Karpas-422 (cell line): ENCODE data around the gene OR4D5. TPM values are rescaled to one million over a fixed set of nuclear protein-coding genes. Genes with fewer than 3 reads are reported as not detected.

Source experiments
- DNase-seq: peaks from one replicate; pipeline ENCODE4 v3.0.0-alpha.2; 2015
- H2AFZ ChIP-seq: fragments of 200-600 bp; sonication (generic); 2 replicates; pipeline ENCODE4 v1.6.1; 2014; ENCODE audit warnings: antibody characterized with exemption, low read length, mixed read lengths
- H3K27ac ChIP-seq: fragments of 200-600 bp; sonication (generic); 2 replicates; pipeline ENCODE4 v1.5.1; 2014; ENCODE audit warnings: mild to moderate bottlenecking, low read length, moderate library complexity
- H3K27me3 ChIP-seq: fragments of 200-600 bp; sonication (generic); 2 replicates; pipeline ENCODE4 v1.6.1; 2014; ENCODE audit warnings: low read length, mixed read lengths
- H3K36me3 ChIP-seq: fragments of 200-600 bp; sonication (generic); 2 replicates; pipeline ENCODE4 v1.6.1; 2014; ENCODE audit warnings: low read length, mixed read lengths; ENCODE audit not compliant: insufficient read depth
- H3K4me1 ChIP-seq: fragments of 200-600 bp; sonication (generic); 2 replicates; pipeline ENCODE4 v1.6.1; 2014; ENCODE audit warnings: mild to moderate bottlenecking, low read length, mixed read lengths
- H3K4me2 ChIP-seq: fragments of 200-600 bp; sonication (generic); 2 replicates; pipeline ENCODE4 v1.6.1; 2014; ENCODE audit warnings: low read length, low read depth, mild to moderate bottlenecking; ENCODE audit not compliant: poor library complexity, severe bottlenecking
- H3K4me3 ChIP-seq: fragments of 200-600 bp; sonication (generic); 2 replicates; pipeline ENCODE4 v1.5.1; 2014; ENCODE audit warnings: mild to moderate bottlenecking, antibody characterized with exemption, low read length, mixed read lengths
- H3K79me2 ChIP-seq: fragments of 200-600 bp; sonication (generic); 2 replicates; pipeline ENCODE4 v1.6.1; 2014; ENCODE audit warnings: mild to moderate bottlenecking, low read length, mixed read lengths
- H3K9ac ChIP-seq: fragments of 200-600 bp; sonication (generic); 2 replicates; pipeline ENCODE4 v1.6.0; 2014; ENCODE audit warnings: low read length
- H3K9me2 ChIP-seq: fragments of 200-600 bp; sonication (generic), shearing (Covaris generic); replicated peaks from 2 replicates; pipeline ENCODE4 v1.6.0; 2014; ENCODE audit warnings: mild to moderate bottlenecking, low read length, moderate library complexity; ENCODE audit not compliant: insufficient read depth
- H3K9me3 ChIP-seq: fragments of 300-700, 200-600 bp; sonication (generic); 2 replicates; pipeline ENCODE4 v1.6.1; 2014; ENCODE audit warnings: low read length, mixed read lengths
- H4K20me1 ChIP-seq: fragments of 200-600 bp; sonication (generic); 2 replicates; pipeline ENCODE4 v1.6.1; 2014; ENCODE audit warnings: mild to moderate bottlenecking, antibody characterized with exemption, low read length, low read depth; ENCODE audit not compliant: insufficient read depth
- total RNA-seq: library from RNA; depleted of rRNA; stranded (reverse); fragments of >200 nt; shearing (Covaris generic); gene quantifications from 2 replicates; pipeline ENCODE4 v1.2.3, GENCODE V29; 2014; ENCODE audit warnings: low replicate concordance; rRNA removed

Gene OR4D5
- not detected in 2 replicates for total RNA-seq

DNA sequence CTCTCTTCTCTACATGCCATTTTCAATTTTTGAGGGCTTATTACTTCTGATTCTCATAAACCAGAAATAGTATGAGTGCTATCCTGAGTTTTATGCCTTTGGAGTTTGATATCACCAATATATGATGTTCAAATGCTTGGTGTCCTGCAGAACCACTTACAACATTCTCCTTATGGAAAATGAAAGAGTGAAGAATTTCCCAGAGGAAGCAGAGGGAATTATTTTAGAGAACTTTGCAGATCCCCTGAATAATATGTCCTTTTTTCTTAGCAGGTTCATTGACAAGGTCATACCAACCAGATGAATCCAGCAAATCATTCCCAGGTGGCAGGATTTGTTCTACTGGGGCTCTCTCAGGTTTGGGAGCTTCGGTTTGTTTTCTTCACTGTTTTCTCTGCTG lies at the start of gene OR4D5:
Gene OR4D5 (plus strand): TSS at position 301 of the 400 bp plus-strand sequence. CDS start 0 bp downstream, at position 301.
- no peak within 1 kb of the TSS for H3K4me3 ChIP-seq
- no peak within 1 kb of the TSS for H3K27ac ChIP-seq
- H3K79me2 ChIP-seq = no peaks in the 10 kb centered on the region
- no peaks in the 10 kb centered on the region for H3K36me3 ChIP-seq
- H3K9ac ChIP-seq = no peak within 1 kb of the TSS
- no peak within 1 kb of the TSS for H3K4me2 ChIP-seq
- H3K9me3 ChIP-seq = no peaks in the 10 kb centered on the region
- no peaks in the 10 kb centered on the region for H3K4me1 ChIP-seq
- no peak within 1 kb of the TSS for H2AFZ ChIP-seq
- no peaks in the 10 kb centered on the region for H4K20me1 ChIP-seq
- no peak for DNase-seq
- H3K9me2 ChIP-seq = no peaks in the 10 kb centered on the region
- no peaks in the 10 kb centered on the region for H3K27me3 ChIP-seq

DNA sequence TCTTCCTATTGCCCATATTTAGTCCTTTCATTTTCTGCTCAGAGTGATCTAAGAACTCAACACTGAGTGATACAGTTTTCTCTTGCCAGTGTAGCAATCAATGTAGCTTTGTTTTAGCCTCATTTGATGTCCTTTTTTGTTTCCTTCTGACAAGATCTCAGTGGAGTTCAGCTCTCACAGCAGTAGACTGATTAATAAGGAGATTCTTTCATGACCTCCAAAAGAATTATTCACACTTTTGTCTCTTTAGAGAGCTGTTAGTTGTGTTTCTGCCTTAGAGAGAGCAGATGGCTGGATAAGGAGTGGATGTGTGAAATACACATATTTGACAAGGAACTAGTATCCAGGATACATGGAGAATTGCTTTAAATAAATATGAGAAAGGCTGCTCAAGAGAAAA lies 47.4 kb upstream of the OR4D5 start:
- no peaks in the 10 kb centered on the region for H3K9me3 ChIP-seq
- no peak overlapping the region for H3K9ac ChIP-seq
- DNase-seq = no peak
- no peaks in the 10 kb centered on the region for H3K4me1 ChIP-seq
- no peaks in the 10 kb centered on the region for H3K36me3 ChIP-seq
- H3K4me3 ChIP-seq = no peak overlapping the region
- no peaks in the 10 kb centered on the region for H3K9me2 ChIP-seq
- no peaks in the 10 kb centered on the region for H3K27me3 ChIP-seq
- no peak overlapping the region for H3K27ac ChIP-seq
- H4K20me1 ChIP-seq = no peaks in the 10 kb centered on the region
- no peaks in the 10 kb centered on the region for H3K79me2 ChIP-seq
- H3K4me2 ChIP-seq = no peak overlapping the region
- H2AFZ ChIP-seq = no peak overlapping the region

DNA sequence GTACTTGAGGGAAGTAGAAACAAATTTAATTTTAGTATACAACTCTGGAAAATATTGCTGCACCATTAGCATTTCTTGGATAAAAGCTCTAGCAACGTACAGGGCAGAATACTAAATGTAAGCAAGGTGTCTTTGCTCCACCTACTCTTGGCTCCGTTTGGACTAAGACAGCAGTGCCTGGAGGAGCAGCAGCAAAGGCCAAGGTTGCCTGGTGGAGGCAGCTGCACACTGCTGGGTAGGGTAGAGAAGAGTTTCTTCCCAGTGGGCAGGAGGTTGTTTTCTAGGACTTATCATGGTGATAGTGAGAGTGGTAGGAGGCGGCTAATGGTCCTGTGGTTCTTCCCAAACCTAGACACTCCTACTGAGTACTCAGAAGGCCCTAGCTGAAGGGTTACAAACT lies 39.6 kb upstream of the OR4D5 start:
- H3K4me3 ChIP-seq = no peak overlapping the region
- H2AFZ ChIP-seq = no peak overlapping the region
- no peak for DNase-seq
- no peak overlapping the region for H3K27ac ChIP-seq
- H3K4me1 ChIP-seq = no peaks in the 10 kb centered on the region
- H3K27me3 ChIP-seq = no peaks in the 10 kb centered on the region
- H3K9ac ChIP-seq = no peak overlapping the region
- no peaks in the 10 kb centered on the region for H3K9me2 ChIP-seq
- no peaks in the 10 kb centered on the region for H3K79me2 ChIP-seq
- H3K36me3 ChIP-seq = no peaks in the 10 kb centered on the region
- H3K4me2 ChIP-seq = no peak overlapping the region
- H4K20me1 ChIP-seq = no peaks in the 10 kb centered on the region
- H3K9me3 ChIP-seq = no peaks in the 10 kb centered on the region

DNA sequence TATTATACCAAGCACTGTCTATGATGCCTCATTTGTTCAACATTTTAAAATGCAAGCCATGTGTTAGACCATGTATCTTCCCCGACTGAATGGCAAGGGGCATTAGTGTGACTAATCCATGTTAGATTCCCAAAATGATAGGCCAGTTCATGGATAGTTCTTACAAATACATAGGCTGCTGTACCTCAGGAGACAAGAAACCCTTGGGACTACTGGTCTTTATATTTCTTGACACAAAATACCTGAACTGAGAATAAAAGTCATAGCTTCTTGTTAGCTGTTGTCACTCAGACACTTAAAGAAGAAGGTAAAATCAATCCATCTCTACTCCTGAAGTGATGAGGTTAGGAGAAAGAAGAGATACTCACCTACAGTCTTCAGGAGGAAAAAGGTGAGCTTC lies 37.5 kb upstream of the OR4D5 start, which contains the start of gene OR8D4:
Gene OR8D4 (plus strand): TSS at position 301 of the 400 bp plus-strand sequence. CDS start 4,265 bp downstream, outside the sequence.
- no peaks in the 10 kb centered on the region for H3K9me2 ChIP-seq
- no peak within 1 kb of the TSS for H3K9ac ChIP-seq
- H3K36me3 ChIP-seq = no peaks in the 10 kb centered on the region

DNA sequence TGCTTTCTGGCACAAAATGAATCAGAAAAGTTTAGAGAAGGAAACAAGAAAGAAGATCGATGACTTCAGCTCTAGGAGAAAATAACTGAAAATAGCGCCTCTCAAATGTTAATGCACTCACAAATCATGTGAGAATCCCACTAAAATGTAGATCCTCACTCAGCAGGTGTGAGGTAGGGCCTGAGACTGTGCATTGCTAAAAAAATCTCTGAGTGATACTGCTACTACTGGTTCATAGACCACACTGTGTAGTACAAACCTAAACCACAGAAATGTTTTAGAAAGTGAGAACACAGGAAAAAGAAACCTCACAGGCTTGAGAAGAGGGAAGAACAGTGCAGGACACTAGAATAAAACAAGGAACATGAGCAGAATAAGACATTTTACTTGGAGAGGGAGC lies 35.5 kb upstream of the OR4D5 start:
- Histone ChIP-seq H3K4me3 (no peak overlapping the region), H3K36me3 (no peaks in the 10 kb centered on the region), H3K27ac (no peak overlapping the region), H3K9ac (no peak overlapping the region), H3K27me3 (no peaks in the 10 kb centered on the region), H4K20me1 (no peaks in the 10 kb centered on the region), H3K4me2 (no peak overlapping the region), H3K79me2 (no peaks in the 10 kb centered on the region), H3K9me3 (no peaks in the 10 kb centered on the region), H2AFZ (no peak overlapping the region), H3K4me1 (no peaks in the 10 kb centered on the region), H3K9me2 (no peaks in the 10 kb centered on the region)
- DNase-seq = no peak

More for the DNA sequence above, 37.5 kb upstream of the OR4D5 start, which contains the start of gene OR8D4:
- Histone ChIP-seq H3K79me2 (no peaks in the 10 kb centered on the region), H2AFZ (no peak within 1 kb of the TSS), H3K4me1 (no peaks in the 10 kb centered on the region), H3K27me3 (no peaks in the 10 kb centered on the region), H4K20me1 (no peaks in the 10 kb centered on the region), H3K4me3 (no peak within 1 kb of the TSS), H3K27ac (no peak within 1 kb of the TSS), H3K9me3 (no peaks in the 10 kb centered on the region), H3K4me2 (no peak within 1 kb of the TSS)
- no peak for DNase-seq

DNA sequence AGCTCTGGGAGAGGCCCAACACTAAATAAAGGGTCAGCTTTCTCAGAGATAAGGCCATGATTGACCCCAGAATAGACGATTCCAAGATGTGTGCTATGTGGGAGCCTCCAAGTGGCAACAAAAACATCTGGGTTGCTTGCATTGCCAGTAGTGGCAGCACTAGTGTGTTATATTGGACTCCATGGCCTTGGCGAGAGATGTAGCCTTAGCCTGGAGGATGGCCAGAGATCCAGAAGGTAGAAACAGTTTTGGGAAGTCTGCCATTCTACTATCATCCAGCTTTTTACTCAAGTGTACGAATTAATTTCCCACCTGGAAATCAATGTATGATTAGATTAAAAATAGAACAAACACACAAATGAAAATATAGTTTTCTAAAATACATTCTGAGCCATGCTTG lies 34.5 kb upstream of the OR4D5 start:
- Histone ChIP-seq H3K27ac (no peak overlapping the region), H3K79me2 (no peaks in the 10 kb centered on the region), H3K4me2 (no peak overlapping the region), H3K9ac (no peak overlapping the region), H3K4me3 (no peak overlapping the region), H3K9me3 (no peaks in the 10 kb centered on the region), H3K4me1 (no peaks in the 10 kb centered on the region), H3K9me2 (no peaks in the 10 kb centered on the region), H3K36me3 (no peaks in the 10 kb centered on the region), H4K20me1 (no peaks in the 10 kb centered on the region), H2AFZ (no peak overlapping the region), H3K27me3 (no peaks in the 10 kb centered on the region)
- no peak for DNase-seq

DNA sequence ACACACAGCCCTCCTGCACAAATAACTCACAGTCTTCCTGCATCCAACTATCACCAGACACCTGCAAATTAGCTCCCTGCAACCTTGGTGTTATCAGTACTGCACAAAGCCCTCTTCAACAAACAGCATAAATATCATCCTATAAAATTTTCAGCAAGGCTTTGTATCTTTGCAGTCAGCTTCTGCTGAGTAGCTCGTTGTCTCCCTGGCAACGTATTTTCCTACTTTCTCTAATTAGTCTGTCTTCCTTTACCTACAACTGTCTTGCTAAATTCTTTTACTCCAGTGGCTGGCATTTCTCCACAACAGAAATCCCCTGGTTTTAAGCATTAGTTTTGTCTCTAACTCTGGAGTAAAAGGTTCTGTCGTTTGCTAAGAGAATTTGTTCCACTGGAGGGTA lies 33.6 kb upstream of the OR4D5 start:
- Histone ChIP-seq H3K4me2 (no peak overlapping the region), H3K4me3 (no peak overlapping the region), H3K9ac (no peak overlapping the region), H3K4me1 (no peaks in the 10 kb centered on the region), H2AFZ (no peak overlapping the region), H3K27me3 (no peaks in the 10 kb centered on the region), H3K9me2 (no peaks in the 10 kb centered on the region), H3K36me3 (no peaks in the 10 kb centered on the region), H4K20me1 (no peaks in the 10 kb centered on the region), H3K79me2 (no peaks in the 10 kb centered on the region), H3K9me3 (no peaks in the 10 kb centered on the region), H3K27ac (no peak overlapping the region)
- no peak for DNase-seq

DNA sequence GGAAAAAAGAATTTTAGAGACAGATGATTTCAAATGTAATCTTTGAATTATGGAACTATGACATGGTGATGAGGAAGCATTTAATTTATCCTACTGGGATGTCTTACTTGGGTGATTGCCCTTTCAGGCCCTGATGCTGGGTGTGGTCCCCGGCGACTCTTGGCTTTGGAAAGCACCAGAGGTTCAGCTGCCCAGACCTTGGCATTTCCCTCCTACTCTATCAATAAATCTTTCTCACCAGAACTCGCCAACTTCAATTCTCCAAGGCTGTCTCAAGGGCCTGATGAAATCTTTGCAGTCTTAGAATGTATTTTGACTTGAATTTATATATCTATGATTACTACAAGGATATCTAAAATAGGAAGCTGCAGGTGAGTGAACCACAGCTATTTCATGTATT lies 18.5 kb upstream of the OR4D5 start:
- H3K36me3 ChIP-seq = no peaks in the 10 kb centered on the region
- no peak overlapping the region for H3K4me3 ChIP-seq
- no peak overlapping the region for H2AFZ ChIP-seq
- no peak overlapping the region for H3K4me2 ChIP-seq
- H3K9ac ChIP-seq = no peak overlapping the region
- no peaks in the 10 kb centered on the region for H3K9me3 ChIP-seq
- no peaks in the 10 kb centered on the region for H4K20me1 ChIP-seq
- no peaks in the 10 kb centered on the region for H3K9me2 ChIP-seq
- no peaks in the 10 kb centered on the region for H3K79me2 ChIP-seq
- no peak for DNase-seq
- no peak overlapping the region for H3K27ac ChIP-seq
- no peaks in the 10 kb centered on the region for H3K27me3 ChIP-seq
- no peaks in the 10 kb centered on the region for H3K4me1 ChIP-seq

DNA sequence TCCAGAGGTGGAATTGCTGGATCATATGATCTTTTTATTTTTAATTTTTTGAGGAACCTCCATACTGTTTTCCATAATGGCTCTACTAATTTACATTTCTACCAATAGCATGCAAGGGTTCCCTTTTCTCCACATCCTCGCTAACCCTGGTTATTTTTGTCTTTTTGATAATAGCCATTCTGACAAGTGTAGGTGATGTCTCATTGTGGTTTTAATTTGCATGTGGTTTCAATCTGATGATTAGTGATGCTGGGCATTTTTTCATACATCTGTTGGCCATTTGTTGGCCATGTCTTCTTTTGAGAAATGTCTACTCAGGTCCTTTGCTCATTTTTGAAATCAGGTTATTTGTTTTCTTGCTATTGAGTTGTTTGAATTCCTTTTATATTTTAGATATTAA lies 15.4 kb upstream of the OR4D5 start:
- no peaks in the 10 kb centered on the region for H3K9me3 ChIP-seq
- DNase-seq = no peak
- H2AFZ ChIP-seq = no peak overlapping the region
- no peak overlapping the region for H3K27ac ChIP-seq
- H3K9ac ChIP-seq = no peak overlapping the region
- no peak overlapping the region for H3K4me3 ChIP-seq
- H3K4me2 ChIP-seq = no peak overlapping the region
- H4K20me1 ChIP-seq = no peaks in the 10 kb centered on the region
- H3K9me2 ChIP-seq = no peaks in the 10 kb centered on the region
- H3K27me3 ChIP-seq = no peaks in the 10 kb centered on the region
- no peaks in the 10 kb centered on the region for H3K4me1 ChIP-seq
- H3K36me3 ChIP-seq = no peaks in the 10 kb centered on the region
- no peaks in the 10 kb centered on the region for H3K79me2 ChIP-seq
